GM21381 (cell line): Measurements from ENCODE around the gene ASIC4.

Source experiments
- ATAC-seq: cut with Tn5 transposase; IDR thresholded peaks from one replicate; pipeline ENCODE4 v1.9.1; 2021; ENCODE audit warnings: mild to moderate bottlenecking, moderate library complexity; ENCODE audit not compliant: unreplicated experiment

Gene ASIC4

DNA sequence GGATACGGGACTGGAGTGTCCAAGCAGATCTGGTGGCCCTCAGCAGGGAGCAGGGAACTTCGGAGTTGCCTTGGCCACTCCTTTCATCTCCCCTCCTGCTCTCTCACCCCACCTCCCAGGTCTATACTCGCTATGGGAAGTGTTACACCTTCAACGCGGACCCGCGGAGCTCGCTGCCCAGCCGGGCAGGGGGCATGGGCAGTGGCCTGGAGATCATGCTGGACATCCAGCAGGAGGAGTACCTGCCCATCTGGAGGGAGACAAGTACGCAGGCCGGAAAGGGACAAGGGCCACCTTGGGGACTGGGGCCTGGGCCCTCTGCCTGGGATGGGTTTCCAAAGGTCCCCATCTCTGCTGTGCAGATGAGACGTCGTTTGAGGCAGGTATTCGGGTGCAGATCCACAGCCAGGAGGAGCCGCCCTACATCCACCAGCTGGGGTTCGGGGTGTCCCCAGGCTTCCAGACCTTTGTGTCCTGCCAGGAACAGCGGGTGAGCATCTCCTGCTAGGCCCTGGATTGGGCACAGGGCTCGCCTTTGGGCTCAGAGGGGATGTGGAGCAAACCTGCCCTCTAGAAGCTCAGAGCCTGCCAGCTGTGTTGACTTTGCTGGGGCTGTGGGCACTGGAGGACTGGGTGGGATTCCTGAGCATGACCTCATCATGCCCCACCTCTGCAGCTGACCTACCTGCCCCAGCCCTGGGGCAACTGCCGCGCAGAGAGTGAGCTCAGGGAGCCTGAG lies 17.5 kb downstream of the ASIC4 start:
- no peak for ATAC-seq

DNA sequence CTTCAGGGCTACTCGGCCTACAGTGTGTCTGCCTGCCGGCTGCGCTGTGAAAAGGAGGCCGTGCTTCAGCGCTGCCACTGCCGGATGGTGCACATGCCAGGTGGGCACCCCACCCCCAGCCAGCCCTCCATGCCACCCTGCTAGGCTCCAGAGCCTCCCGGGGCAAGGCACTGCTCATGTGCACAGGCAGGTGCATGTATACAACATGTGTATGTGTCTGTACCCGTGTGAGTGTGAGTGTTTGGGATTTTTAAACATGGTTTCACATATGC lies 18.0 kb downstream of the ASIC4 start:
- ATAC-seq: no peak

DNA sequence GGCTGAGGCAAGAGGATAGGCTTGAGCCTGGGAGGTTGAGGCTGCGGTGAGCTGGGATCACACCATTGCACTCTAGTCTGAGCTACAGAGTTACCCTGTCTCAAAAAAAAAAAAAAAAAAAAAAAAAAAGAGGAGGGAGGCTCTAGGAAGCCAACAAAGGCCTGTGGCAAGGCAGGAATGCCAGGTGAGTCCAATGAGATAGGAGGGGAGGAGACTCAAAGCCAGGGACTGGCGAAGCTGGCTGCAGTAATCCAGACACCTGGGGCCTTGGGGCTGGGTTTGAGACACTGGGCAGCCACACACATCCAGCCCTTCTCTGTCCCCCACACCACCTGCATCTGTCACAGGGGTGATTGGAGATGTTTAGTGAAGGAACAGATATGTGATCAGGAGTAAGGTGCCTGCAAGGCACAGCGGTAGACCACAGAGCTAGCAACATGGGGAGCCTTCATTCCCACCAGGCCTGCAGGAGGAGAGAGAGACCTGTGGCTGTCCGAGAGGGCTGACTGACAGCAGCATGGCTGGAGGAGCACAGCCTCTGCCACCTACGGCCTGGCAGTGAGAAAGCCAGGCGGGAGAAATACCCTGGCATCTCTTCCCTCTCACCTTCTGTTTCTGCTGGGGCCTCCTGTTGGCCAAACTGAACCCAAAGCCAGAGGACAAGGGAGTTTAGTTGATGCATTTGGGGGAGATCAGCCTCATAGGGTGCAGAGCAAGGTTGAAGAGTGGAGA lies 19.8 kb downstream of the ASIC4 start:
- ATAC-seq: no peak

DNA sequence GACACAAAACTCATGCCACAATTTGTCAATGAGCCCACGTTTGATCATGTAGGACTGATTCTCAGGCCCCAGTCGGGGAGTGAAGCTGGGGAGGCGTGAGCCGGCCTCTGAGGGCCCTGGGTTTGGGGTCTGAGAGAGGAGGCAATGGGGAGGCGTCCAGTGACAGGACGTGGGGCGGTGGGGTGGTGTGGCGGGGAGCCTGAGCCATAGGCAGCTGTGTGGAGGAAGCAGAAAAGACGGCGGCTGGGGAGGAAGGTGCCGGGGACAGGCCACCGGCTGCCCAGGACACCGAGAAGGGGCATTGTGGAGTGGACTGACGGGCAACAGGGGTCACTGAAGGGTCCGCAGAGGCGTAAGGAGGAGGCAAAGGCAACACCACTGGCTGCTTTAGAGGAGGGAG lies 22.1 kb downstream of the ASIC4 start:
- no peak for ATAC-seq

DNA sequence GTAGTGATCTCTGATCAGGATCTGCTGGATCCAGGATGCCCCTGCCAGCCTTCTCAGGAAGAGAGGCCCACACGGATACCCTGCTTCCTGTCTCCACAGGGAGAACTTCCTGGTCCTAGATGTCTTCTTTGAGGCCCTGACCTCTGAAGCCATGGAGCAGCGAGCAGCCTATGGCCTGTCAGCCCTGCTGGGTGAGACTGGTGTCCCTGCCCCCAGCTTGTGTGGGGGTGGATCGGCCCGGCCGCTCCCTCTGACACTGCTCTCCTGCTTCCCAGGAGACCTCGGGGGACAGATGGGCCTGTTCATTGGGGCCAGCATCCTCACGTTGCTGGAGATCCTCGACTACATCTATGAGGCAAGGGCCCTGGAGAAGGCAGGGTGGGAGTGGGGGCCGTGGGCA lies 22.7 kb downstream of the ASIC4 start:
- ATAC-seq: no peak

DNA sequence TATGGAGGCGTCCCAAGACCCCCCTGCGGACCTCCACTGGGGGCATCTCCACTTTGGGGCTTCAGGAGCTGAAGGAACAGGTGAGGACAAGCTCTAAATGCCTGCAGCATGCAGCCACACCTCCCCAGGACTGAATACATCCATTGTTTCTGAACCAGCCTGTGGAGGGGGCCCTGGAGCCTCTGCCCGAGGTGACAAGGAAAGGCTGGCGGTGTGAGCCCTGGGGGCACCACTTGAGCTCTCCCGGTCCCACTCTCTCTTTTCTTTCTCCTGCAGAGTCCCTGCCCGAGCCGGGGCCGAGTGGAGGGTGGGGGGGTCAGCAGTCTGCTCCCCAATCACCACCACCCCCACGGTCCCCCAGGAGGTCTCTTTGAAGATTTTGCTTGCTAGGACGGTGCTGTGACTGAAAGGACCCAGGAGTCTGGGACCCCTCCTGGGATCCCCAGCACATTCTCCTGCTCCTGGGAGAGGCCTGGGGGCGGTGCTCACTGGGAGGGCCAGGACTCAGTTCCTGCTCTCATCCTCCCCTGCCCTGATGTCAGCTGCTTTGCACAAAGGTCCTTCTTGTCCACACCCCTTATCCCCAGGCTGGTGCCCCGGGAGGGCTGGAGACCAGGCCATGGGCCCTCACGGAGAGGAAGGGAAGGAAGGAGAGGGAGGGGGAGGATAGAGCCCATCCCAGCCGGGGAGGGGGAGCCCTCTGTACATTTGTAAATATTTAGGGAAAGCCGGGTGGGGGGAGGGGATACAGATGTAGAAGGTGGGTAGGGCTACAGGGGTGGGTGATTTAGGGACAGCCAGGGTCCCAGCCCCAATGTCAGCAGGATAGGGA lies 23.6 kb downstream of the ASIC4 start:
- no peak for ATAC-seq

DNA sequence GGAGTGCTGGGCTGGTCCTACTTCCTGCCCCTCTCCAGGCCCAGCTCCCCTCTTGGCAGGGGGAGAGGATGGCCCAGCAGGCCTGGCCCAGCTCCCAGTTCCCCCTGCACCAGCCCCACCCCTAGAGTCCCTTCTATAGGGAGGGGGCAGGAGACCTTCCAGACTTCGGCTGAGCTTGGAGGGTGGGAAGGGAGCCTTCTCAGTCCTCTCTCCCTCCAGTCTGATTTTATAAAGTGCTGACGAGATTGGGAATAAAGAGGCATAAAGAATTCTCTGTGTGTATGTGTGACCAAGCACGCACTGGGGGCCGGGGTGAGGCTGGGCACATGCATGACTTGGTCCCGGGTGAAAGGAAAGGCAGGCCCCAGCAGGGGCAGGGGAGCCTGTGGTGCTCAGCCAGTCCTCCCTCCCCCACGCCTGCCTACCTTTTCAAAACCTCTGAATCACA lies 24.2 kb downstream of the ASIC4 start:
- no peak for ATAC-seq

DNA sequence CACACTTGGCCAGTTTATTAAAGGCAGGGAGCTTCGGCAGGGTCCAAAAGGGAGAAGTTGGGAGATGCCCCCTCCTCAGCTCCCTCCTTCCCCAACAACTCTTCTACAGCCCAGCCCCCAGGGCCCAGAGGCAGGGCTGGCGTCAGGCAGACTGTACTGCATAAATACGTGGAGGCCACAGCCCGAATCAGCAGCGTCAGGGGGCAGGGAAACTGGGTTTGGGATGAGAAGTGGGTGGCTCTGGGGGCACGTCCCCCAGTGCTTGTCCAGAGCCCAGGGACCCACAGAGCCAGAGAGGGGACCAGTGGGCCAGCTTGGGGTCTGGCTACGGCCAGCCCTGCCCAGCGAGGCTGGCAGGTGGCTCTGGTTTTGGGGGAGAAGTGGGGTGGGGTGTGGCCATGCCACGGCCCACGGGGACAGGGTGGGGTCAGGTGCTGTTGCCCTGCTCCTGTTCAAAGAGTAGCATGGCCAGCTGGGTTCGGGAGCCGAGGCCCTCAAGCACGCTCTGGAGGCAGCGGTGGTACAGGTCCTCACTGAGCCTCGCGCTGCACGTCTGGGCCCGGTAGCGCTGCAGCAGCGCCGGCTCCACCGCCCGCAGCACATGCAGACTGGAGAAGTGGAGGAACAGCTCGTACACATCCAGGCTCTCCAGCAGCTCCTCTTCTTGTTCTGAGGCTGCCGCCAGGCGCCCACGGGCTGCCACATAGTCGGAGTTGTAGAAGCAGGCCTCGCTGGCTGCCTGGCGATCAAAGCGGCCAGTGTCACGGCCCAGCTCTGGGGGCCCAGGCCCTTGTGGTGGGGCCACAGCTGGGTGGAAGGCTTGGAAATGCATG lies 24.9 kb downstream of the ASIC4 start:
- ATAC-seq: no peak

DNA sequence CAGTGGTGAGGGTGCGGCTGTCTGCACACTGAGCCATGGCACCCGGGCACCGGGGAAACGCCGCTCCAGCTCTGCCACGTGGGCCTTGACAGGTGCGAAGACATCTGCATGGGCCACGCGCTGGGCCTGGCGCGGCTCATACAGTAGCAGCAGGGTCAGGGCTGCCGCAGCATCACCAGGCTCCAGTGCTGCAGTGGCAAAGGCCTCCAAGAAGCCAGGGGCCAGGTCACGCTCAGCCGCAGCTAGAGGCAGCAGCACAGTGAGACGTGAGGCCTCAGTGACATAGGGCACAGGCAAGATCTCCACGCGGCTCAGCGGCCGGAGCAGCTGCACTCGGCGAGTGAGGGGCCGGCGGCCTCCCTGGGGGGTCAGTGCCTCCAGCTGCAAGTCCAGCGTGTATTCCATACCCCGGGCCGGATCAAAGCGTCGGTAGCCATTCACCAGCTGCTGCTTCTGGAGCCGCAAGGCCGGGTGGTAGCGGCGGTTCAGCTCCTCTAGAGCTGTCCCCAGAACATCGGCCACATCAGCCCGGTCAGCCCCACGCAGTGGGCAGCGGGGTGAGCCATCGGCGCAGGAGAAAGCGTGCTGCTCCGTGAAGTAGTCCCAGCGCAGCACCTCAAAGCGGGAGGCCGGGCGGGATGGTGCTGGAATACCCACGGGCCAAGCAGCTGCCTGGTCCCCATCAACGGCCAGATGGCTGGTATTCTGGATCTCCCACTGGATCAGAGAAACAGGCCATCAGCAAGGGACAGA lies 25.8 kb downstream of the ASIC4 start:
- ATAC-seq: no peak

DNA sequence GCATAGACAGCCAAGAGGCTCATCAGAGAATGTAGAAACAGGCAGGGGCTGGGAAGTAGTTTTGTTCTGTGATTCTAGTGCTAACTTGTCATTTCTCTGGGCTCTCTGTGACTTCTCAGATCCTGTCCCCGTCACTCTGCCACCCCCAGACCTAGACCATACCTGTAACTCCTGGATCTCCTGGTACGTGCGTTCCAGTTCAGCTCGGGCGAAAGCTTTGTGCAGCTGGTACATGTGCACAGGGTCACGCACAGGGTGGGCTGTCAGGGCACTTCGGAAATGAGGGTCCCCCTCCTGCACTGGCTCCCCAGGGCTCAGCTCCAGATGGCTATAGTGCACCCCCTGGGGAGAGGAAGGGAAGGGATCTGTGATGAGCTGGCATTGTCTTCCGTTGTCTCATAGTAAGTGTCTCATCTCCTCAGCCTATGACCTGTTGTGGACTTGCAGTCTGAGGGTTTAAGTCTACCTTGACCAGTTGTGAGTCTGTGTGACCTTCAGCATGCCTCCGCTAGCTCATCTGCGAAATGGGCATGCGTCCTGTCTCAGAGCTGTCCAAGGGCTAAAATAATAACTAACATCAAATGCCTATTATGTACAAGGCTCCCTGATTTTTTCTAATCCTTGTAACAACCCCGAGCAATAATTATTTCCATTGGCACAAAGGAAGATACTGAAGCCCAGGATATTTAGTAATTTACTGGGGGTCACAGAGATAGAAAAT lies 26.7 kb downstream of the ASIC4 start:
- ATAC-seq: no peak

DNA sequence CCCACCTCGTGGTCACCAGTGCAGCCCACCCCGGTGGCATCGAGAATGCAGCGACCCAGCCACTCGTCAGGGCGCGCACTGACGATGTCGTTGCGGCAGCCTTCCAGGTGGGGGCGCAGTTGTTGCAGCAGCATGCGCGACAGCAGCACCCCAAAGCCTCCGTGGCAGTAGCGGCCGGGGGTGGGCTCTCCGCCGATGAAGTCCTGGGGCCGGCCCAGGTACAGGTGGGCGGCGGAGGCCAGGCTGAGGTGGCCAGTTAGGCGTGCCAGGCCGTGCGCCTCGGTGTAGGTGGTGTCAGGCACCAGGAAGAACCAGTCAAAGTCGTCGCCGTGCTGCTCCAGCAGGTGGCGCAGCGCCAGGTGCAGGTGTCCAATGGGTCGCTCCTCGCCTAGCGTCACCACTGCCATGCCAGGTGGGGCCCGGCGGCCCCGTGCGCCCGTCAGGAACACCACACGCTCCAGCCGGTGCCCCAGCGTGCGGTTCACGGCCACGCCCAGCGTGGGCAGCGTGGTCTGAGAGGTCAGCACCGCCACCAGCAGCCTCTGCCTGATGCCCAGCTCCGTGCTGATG lies 27.4 kb downstream of the ASIC4 start:
- ATAC-seq: peak; percentile 44

DNA sequence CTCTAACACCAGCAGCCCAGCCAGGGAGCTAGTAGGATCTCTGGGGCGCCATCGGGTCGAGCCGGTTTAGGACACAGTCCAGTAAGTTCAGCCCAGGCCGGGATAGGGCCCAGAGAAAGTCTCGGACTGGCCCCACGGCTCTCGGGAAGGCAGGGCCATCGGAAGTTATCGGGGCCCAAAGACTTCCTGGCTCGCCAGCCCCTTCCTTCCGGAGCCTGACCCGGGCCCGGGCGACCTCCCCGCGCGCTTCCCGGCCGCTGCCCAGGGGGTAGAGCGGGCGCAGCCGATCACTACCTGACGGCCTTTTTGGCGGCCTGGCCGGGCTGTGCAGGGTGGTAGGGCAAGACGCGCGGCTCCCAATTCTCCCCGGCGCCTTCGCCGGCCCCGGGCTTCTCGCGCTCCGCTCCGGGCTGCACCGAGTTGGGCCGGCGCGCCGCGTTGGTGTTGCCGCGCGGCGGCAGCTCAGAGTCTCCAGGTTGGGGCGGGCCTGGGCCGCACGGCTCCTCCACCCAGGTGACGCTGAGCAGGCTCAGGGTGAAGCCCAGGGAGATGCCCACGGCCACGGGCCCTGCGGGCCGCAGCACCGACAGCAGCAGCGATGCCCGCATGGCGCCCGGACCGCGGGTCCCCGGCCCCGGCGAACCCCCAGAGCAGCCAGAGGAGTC lies 28.8 kb downstream of the ASIC4 start:
- ATAC-seq: peak; percentile 35

DNA sequence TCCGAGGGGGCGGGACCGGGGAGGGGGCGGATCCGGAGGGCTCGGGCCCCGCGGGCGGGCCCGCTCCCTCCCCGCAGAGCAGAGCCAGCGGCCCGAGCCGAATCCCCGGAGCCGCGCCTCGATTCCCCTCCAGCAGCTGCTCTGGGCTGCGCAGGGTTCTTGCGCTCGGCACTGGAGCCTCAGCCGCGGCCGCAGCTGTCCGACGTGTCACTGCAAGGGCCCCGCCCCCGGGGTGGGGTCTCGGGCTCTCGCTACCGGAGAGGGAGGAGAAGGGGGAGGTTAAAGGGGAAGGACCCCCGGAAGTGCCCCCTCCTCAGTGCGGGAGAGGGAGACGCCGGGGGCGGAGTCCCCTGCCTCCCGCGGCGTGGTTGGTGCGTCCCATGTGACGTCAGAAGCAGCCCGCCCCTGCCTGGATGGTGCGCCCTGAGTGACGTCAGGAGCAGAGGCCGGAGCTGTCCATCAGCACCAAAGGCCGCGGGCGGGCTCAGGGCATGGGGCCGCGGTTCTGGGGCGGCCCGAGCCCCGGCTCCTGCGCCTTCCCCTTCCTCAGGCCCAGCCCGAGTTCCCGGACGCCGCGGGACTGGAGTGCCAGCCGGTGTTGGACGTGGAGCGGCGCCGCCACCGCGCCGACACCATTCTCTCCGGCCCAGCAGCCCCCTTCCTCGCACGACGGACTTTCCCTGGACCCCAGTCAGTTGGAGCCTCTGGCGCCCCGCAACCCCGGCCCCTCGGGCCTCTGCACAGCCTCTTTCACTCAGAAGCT lies 29.5 kb downstream of the ASIC4 start, which contains the start of the genes CHPF and TMEM198:
CHPF (minus strand) TSS at position 214 of the 763 bp plus-strand sequence. CDS start 271 bp downstream, outside the sequence.
TMEM198 (plus strand) TSS at position 433 of the 763 bp plus-strand sequence. CDS start 700 bp downstream, outside the sequence.
- peak; percentile 76 for ATAC-seq

DNA sequence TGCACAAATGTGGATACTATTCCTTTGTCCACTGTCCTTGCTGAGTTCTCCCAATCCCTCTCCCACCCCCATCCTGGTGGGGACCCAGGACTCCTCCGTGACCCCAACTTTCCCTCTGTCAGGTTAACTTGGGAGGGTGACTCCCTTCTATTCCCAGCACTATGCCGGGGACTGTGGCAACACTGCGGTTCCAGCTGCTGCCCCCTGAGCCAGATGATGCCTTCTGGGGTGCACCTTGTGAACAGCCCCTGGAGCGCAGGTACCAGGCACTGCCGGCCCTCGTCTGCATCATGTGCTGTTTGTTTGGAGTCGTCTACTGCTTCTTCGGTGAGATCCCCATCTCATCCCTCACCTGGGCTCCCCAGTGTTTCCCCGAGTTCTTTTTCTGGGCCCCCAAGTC lies 30.3 kb downstream of the ASIC4 start:
- ATAC-seq: no peak

DNA sequence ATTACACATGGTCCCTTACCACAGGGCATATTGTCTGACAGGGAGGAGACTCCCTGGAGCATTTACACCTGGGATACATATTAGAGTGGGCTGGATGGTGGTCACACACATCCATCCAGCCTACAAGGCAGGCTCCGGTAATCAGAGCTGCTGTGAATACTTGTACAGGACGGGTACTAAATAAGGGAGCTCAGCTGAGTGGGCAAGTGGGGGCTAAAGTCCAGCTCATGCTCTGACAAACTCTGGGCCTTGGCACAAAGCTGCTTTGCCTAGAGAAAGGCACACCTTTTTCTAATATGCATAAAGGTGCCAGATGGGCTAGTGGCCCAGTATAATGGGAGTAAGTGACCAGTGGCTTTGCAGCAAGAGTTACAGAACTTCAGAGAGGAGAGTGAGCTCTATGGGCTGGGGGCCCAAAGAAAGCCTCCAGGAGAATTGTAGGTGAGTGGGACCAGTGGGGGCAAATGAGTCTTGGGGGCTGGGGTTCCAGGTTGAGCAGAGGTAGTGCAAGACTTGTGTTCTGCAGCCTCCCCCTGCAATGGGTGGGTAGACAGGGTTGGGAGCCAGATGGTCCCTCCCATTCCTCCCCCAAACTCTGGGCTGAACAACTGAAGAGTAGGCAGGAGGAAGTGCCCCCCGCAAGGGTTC lies 31.1 kb downstream of the ASIC4 start:
- no peak for ATAC-seq

DNA sequence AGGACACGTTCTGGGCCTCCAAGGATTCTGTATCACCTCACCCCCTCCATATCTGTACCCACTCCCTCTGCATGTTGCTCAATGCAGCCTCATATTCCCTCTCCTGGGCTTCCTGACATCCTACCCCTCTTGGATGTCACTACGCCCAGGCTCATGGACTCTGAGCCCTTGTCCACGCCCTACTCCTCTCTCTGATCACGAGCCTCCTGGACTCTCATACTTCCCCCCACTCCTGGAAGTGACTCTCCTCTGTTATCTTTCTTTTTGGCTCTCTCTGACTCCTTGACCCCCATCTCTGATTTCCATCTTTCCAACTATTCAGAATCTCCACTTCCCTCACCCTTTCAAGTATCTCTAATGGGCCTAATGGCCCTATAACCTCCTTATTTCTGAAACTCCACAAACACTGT lies 31.7 kb downstream of the ASIC4 start:
- ATAC-seq: no peak

DNA sequence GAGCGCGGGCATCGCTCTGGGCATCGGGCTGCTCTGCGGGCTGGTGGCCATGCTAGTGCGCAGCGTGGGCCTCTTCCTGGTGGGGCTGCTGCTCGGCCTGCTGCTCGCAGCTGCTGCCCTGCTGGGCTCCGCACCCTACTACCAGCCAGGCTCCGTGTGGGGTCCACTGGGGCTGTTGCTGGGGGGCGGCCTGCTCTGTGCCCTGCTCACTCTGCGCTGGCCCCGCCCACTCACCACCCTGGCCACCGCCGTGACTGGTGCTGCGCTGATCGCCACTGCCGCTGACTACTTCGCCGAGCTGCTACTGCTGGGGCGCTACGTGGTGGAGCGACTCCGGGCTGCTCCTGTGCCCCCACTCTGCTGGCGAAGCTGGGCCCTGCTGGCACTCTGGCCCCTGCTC lies 33.3 kb downstream of the ASIC4 start:
- ATAC-seq: no peak
